Ectodermal cell (in vitro differentiated cells): Measurements from ENCODE around the gene ELMOD3.
"Not testable (repeated sequence)": the region's sequence is repeated elsewhere in the genome, so short reads cannot be mapped to it uniquely, and the experiment has no call there.

Source experiments
- H3K27ac ChIP-seq: 2 replicates; pipeline ENCODE4 v1.7.0; 2013; ENCODE audit warnings: mild to moderate bottlenecking, low read depth, low read length; ENCODE audit not compliant: insufficient read depth, poor library complexity, severe bottlenecking
- H3K27me3 ChIP-seq: 2 replicates; pipeline ENCODE4 v1.7.0; 2013; ENCODE audit warnings: mild to moderate bottlenecking, low read length; ENCODE audit not compliant: insufficient read depth, control insufficient read depth, poor library complexity, severe bottlenecking
- H3K36me3 ChIP-seq: one replicate; pipeline ENCODE4 v1.7.0; 2013; ENCODE audit warnings: low read length; ENCODE audit not compliant: control insufficient read depth, insufficient read depth
- H3K4me1 ChIP-seq: one replicate; pipeline ENCODE4 v1.7.0; 2013; ENCODE audit warnings: low read length; ENCODE audit not compliant: control insufficient read depth, insufficient read depth
- H3K4me3 ChIP-seq: 2 replicates; pipeline ENCODE4 v1.7.0; 2013; ENCODE audit warnings: low read depth, low read length, control low read depth; ENCODE audit not compliant: insufficient read depth
- H3K9me3 ChIP-seq: 2 replicates; pipeline ENCODE4 v1.7.0; 2013; ENCODE audit warnings: mild to moderate bottlenecking, low read length, moderate library complexity; ENCODE audit not compliant: control insufficient read depth
- WGBS, 2 experiments: methylation state at CpG; one replicate each; pipeline ENCODE4 v1.1.7; 2013; ENCODE audit warnings: missing lambda C conversion rate in 2 of 2; 5-methylcytosine and 5-hydroxymethylcytosine counted together

ELMOD3 gene

GRCh38 chr2:85433511-85434089 is 79.0 kb downstream of the ELMOD3 start:
- peaks cover 11% of the 10 kb centered on the region for H3K27me3 ChIP-seq
- H3K36me3 ChIP-seq = no peaks in the 10 kb centered on the region
- H3K27ac ChIP-seq = no peak overlapping the region
- H3K4me3 ChIP-seq = no peak overlapping the region
- WGBS, 2 experiments = 63 to 75% methylated on average over 6 of the region's 6 CpGs
- H3K9me3 ChIP-seq = no peaks in the 10 kb centered on the region
- peaks cover 55% of the 10 kb centered on the region for H3K4me1 ChIP-seq

- Histone ChIP-seq H3K27ac (no peak overlapping the region), H3K9me3 (no peaks in the 10 kb centered on the region), H3K4me3 (no peak overlapping the region), H3K36me3 (no peaks in the 10 kb centered on the region), H3K4me1 (peaks cover 54% of the 10 kb centered on the region), H3K27me3 (peaks cover 11% of the 10 kb centered on the region)
- WGBS, 2 experiments = 87 to 88% methylated on average over 7 of the region's 8 CpGs
Observed at GRCh38 chr2:85434696-85435095, 80.1 kb downstream of the ELMOD3 start.

- Histone ChIP-seq H3K4me3 (no peak overlapping the region), H3K36me3 (no peaks in the 10 kb centered on the region), H3K27me3 (peaks cover 11% of the 10 kb centered on the region), H3K4me1 (peaks cover 47% of the 10 kb centered on the region), H3K27ac (no peak overlapping the region), H3K9me3 (no peaks in the 10 kb centered on the region)
- whole genome bisulfite sequencing, 2 experiments = 95 to 96% methylated on average over 21 of the region's 21 CpGs
Observed at GRCh38 chr2:85435220-85435958, 80.8 kb downstream of the ELMOD3 start.

- peaks cover 11% of the 10 kb centered on the region for H3K27me3 ChIP-seq
- H3K4me3 ChIP-seq = no peak overlapping the region
- H3K27ac ChIP-seq = no peak overlapping the region
- H3K9me3 ChIP-seq = no peaks in the 10 kb centered on the region
- H3K36me3 ChIP-seq = no peaks in the 10 kb centered on the region
- H3K4me1 ChIP-seq = peaks cover 45% of the 10 kb centered on the region
- WGBS, 2 experiments = 90 to 92% methylated on average over 16 of the region's 16 CpGs
Observed at GRCh38 chr2:85435981-85436835, 81.6 kb downstream of the ELMOD3 start.

GRCh38 chr2:85436836-85437487 is 82.4 kb downstream of the ELMOD3 start:
- peaks cover 11% of the 10 kb centered on the region for H3K27me3 ChIP-seq
- H3K4me3 ChIP-seq = peak overlapping the region; percentile 36
- no peaks in the 10 kb centered on the region for H3K9me3 ChIP-seq
- WGBS, 2 experiments = 75 to 83% methylated on average over 9 of the region's 10 CpGs
- H3K4me1 ChIP-seq = peaks cover 37% of the 10 kb centered on the region
- H3K36me3 ChIP-seq = no peaks in the 10 kb centered on the region
- H3K27ac ChIP-seq = no peak overlapping the region

- Histone ChIP-seq H3K9me3 (no peaks in the 10 kb centered on the region), H3K4me3 (peak overlapping the region; percentile 36), H3K36me3 (no peaks in the 10 kb centered on the region), H3K27ac (no peak overlapping the region), H3K27me3 (peaks cover 11% of the 10 kb centered on the region), H3K4me1 (peaks cover 35% of the 10 kb centered on the region)
- 5% methylated on average over 64 of the region's 64 CpGs for WGBS, 2 experiments
Observed at GRCh38 chr2:85437488-85438200, 83.1 kb downstream of the ELMOD3 start.

GRCh38 chr2:85438201-85439024 is 83.8 kb downstream of the ELMOD3 start:
- Histone ChIP-seq H3K27me3 (peaks cover 11% of the 10 kb centered on the region), H3K9me3 (no peaks in the 10 kb centered on the region), H3K36me3 (no peaks in the 10 kb centered on the region), H3K4me3 (peak overlapping the region; percentile 36), H3K27ac (no peak overlapping the region), H3K4me1 (peaks cover 27% of the 10 kb centered on the region)
- 45 to 47% methylated on average over 19 of the region's 19 CpGs for WGBS, 2 experiments

GRCh38 chr2:85439025-85439472 is 84.5 kb downstream of the ELMOD3 start:
- Histone ChIP-seq H3K4me1 (peaks cover 22% of the 10 kb centered on the region), H3K4me3 (no peak overlapping the region), H3K27ac (no peak overlapping the region), H3K9me3 (no peaks in the 10 kb centered on the region), H3K36me3 (no peaks in the 10 kb centered on the region), H3K27me3 (peaks cover 11% of the 10 kb centered on the region)
- 95 to 96% methylated on average over 5 to 6 of the region's 6 CpGs for WGBS, 2 experiments

GRCh38 chr2:85439569-85439968 is 85.0 kb downstream of the ELMOD3 start:
- Histone ChIP-seq H3K4me1 (peaks cover 22% of the 10 kb centered on the region), H3K27me3 (peaks cover 11% of the 10 kb centered on the region)
- H3K4me3 ChIP-seq, H3K36me3 ChIP-seq, H3K27ac ChIP-seq, H3K9me3 ChIP-seq: not testable (repeated sequence)
- WGBS, 2 experiments = 93 to 94% methylated on average over 9 of the region's 9 CpGs
